Gastroesophageal sphincter (tissue), 4 donors: ENCODE data around the gene CPSF3. TPM values are rescaled to one million over a fixed set of nuclear protein-coding genes. Genes with fewer than 3 reads are reported as not detected.

Experiments used
- ATAC-seq: fragments of 150-250 bp; one replicate; pipeline ENCODE4 v1.9.1; 2016; ENCODE audit warnings: mild to moderate bottlenecking, moderate library complexity
- H3K27ac ChIP-seq, 4 donors: fragments of 200-600 bp; sonication (generic) in 3 of 4; 1 replicate in 3 of 4; 2 replicates in 1 of 4; pipeline ENCODE4 v1.5.1; 2016 to 2019
- H3K27me3 ChIP-seq: fragments of 200-600 bp; sonication (generic); one replicate; pipeline ENCODE4 v1.5.1; 2019
- H3K36me3 ChIP-seq, 2 donors: fragments of 200-600 bp; sonication (generic); one replicate each; pipeline ENCODE4 v1.5.1; 2019; ENCODE audit warnings: control low read depth in 1 of 2
- H3K4me1 ChIP-seq, 3 donors: fragments of 200-600 bp; sonication (generic); 1 replicate in 2 of 3; 2 replicates in 1 of 3; pipeline ENCODE4 v1.5.1; 2016 to 2019; ENCODE audit warnings: control low read depth in 2 of 3
- H3K4me3 ChIP-seq, 2 donors: fragments of 200-600 bp; sonication (generic); one replicate each; pipeline ENCODE4 v1.5.1; 2019; ENCODE audit warnings: mild to moderate bottlenecking in 1 of 2, moderate library complexity in 1 of 2
- H3K9me3 ChIP-seq, 3 donors: fragments of 200-600 bp; sonication (generic); one replicate each; pipeline ENCODE4 v1.5.1; 2017 to 2019; ENCODE audit warnings: control low read depth in 2 of 3
- CTCF ChIP-seq, 4 experiments: fragments of 200-600 bp in 2 of 4; fragments of 450-650 bp in 2 of 4; sonication (generic) in 1 of 4; IDR thresholded peaks; one replicate each; pipeline ENCODE4 v1.5.1; 2017 to 2019; ENCODE audit warnings: antibody characterized with exemption in 4 of 4, mild to moderate bottlenecking in 2 of 4, moderate library complexity in 2 of 4
- EP300 ChIP-seq: sonication (generic); formaldehyde crosslinking; IDR thresholded peaks from one replicate; pipeline ENCODE4 v1.6.1; 2017; ENCODE audit warnings: antibody characterized with exemption, mild to moderate bottlenecking
- POLR2A ChIP-seq, 2 donors: fragments of 450-650 bp; IDR thresholded peaks; one replicate each; pipeline ENCODE4 v1.6.1; 2017; ENCODE audit warnings: antibody characterized with exemption in 2 of 2, mild to moderate bottlenecking in 2 of 2, moderate library complexity in 1 of 2
- POLR2AphosphoS5 ChIP-seq: sonication (generic); formaldehyde crosslinking; IDR thresholded peaks from one replicate; pipeline ENCODE4 v1.6.1; 2017; ENCODE audit warnings: antibody characterized with exemption
- WGBS, 2 donors: methylation state at CpG; one replicate each; pipeline ENCODE4 v1.1.5; 2018; ENCODE audit warnings: low coverage in 1 of 2; 5-methylcytosine and 5-hydroxymethylcytosine counted together
- total RNA-seq, 4 donors: library from RNA; depleted of rRNA; stranded (reverse); fragments of >200 nt; gene quantifications; one replicate each; pipeline ENCODE4 v1.1.0, GENCODE V29; 2016

CPSF3 gene
- total RNA-seq, 4 donors from 2014 or later: 18.0 to 27.0 (median 26.1) TPM

DNA sequence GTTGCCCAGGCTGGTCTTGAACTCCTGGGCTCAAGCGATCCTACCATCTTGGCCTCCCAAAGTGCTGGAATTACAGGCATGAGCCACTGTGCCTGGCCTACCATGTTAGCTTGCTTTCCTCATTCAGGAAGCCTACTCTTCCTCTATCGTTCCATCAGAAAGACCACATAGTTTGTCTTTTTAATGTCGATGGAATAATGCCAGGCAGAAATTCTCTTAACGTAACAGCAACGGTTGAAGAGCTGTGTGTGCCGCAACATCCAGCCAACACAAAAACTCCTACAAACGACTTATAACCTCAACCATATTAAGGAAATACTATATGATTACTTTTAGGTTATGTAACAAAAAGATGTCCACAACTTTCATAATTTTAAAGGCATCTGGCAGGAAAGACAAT, 10.7 kb upstream of the CPSF3 start:
- Histone ChIP-seq H3K27ac (no peak overlapping the region), H3K27me3 (no peaks in the 10 kb centered on the region), H3K4me1 (peaks cover 0 to 6% (median 1%) of the 10 kb centered on the region in 3 donors), H3K4me3 (no peak overlapping the region), H3K36me3 (peaks cover 0 to 89% of the 10 kb centered on the region in 2 donors), H3K9me3 (no peaks in the 10 kb centered on the region)
- no peak for TF ChIP-seq POLR2A (IDR thresholded peaks at IDR 0.05)
- TF ChIP-seq CTCF (IDR thresholded peaks at IDR 0.05): no peak
- no peak for TF ChIP-seq POLR2AphosphoS5
- TF ChIP-seq EP300: no peak
- no peak for ATAC-seq
- WGBS, 2 donors: 60 to 83% methylated on average over 6 to 7 of the region's 7 CpGs

GRCh38 chr2:9415516-9416169, 7.8 kb upstream of the CPSF3 start:
- WGBS, 2 donors: 82 to 100% methylated on average over 1 to 9 of the region's 16 CpGs
- Histone ChIP-seq H3K4me1 (peaks cover 0 to 17% (median 4%) of the 10 kb centered on the region in 3 donors), H3K27ac (no peak overlapping the region), H3K4me3 (no peak overlapping the region), H3K36me3 (peaks cover 0 to 64% of the 10 kb centered on the region in 2 donors), H3K27me3 (no peaks in the 10 kb centered on the region), H3K9me3 (no peaks in the 10 kb centered on the region)
- no peak for ATAC-seq
- TF ChIP-seq POLR2AphosphoS5 (no peak), POLR2A (IDR thresholded peaks at IDR 0.05) (no peak), CTCF (IDR thresholded peaks at IDR 0.05) (no peak), EP300 (no peak)

DNA sequence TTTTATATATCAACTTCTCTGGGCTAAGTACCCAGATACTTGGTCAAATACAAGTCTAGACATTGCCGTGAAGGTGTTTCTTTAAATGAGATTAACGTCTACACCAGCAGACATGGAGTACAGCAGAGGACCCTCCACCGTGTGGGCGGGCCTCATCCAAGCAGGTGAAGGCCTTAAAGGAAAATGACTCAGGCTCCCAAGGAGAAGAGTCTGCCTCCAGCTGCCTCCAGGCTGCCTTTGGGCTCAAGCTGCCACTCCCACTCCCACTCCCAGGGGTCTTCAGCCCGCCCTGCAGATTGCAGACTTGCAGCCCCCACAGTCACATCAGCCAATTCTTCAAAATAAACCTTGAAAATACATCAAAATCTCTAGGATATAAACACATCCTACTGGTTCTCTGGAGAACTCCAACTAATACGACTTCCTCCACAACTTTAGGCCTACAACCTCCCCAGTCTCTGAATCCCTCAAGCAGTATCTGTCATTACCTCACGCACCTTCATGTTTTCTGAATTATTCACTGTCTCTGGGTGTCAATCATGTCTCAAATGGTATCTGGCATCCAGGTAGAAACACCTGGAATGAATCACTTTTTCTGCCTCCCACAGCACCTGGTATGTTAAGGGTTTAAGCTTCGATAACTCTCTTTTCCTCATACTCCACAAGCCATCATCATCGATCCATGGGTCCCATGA, 7.0 kb upstream of the CPSF3 start:
- peaks cover 0 to 57% of the 10 kb centered on the region in 2 donors for H3K36me3 ChIP-seq
- H3K27me3 ChIP-seq: no peaks in the 10 kb centered on the region
- ATAC-seq: no peak
- TF ChIP-seq POLR2A (IDR thresholded peaks at IDR 0.05) (no peak), POLR2AphosphoS5 (no peak), EP300 (no peak), CTCF (IDR thresholded peaks at IDR 0.05) (no peak)
- no peak overlapping the region for H3K4me3 ChIP-seq
- WGBS, 2 donors: 80 to 98% methylated on average over 5 of the region's 9 CpGs
- H3K27ac ChIP-seq: no peak overlapping the region
- H3K4me1 ChIP-seq: peaks cover 0 to 25% (median 10%) of the 10 kb centered on the region in 3 donors
- H3K9me3 ChIP-seq: no peaks in the 10 kb centered on the region

GRCh38 chr2:9416962-9417316, 6.5 kb upstream of the CPSF3 start:
- Histone ChIP-seq H3K4me3 (no peak overlapping the region), H3K4me1 (peaks cover 0 to 30% (median 15%) of the 10 kb centered on the region in 3 donors), H3K36me3 (peaks cover 0 to 51% of the 10 kb centered on the region in 2 donors), H3K27ac (no peak overlapping the region), H3K27me3 (no peaks in the 10 kb centered on the region), H3K9me3 (no peaks in the 10 kb centered on the region)
- no peak for ATAC-seq
- 98 to 100% methylated on average over 4 to 7 of the region's 7 CpGs for WGBS, 2 donors
- TF ChIP-seq EP300: no peak
- no peak for TF ChIP-seq POLR2A (IDR thresholded peaks at IDR 0.05)
- no peak for TF ChIP-seq CTCF (IDR thresholded peaks at IDR 0.05)
- no peak for TF ChIP-seq POLR2AphosphoS5

GRCh38 chr2:9417725-9418124, 5.7 kb upstream of the CPSF3 start:
- H3K36me3 ChIP-seq: peaks cover 0 to 46% of the 10 kb centered on the region in 2 donors
- no peak for ATAC-seq
- 24 to 58% methylated on average over 2 to 3 of the region's 3 CpGs for WGBS, 2 donors
- no peak overlapping the region for H3K27ac ChIP-seq
- H3K4me3 ChIP-seq: no peak overlapping the region
- H3K27me3 ChIP-seq: no peaks in the 10 kb centered on the region
- H3K9me3 ChIP-seq: no peaks in the 10 kb centered on the region
- peaks cover 0 to 38% (median 17%) of the 10 kb centered on the region in 3 donors for H3K4me1 ChIP-seq
- TF ChIP-seq CTCF (IDR thresholded peaks at IDR 0.05): no peak
- no peak for TF ChIP-seq EP300
- TF ChIP-seq POLR2A (IDR thresholded peaks at IDR 0.05): no peak
- TF ChIP-seq POLR2AphosphoS5: no peak
